Measurements from ENCODE around the gene CSAD.

- TF ChIP-seq EZH2 (IDR thresholded peaks at IDR 0.05; ENCODE audit: insufficient read depth, poor library complexity, severe bottlenecking) (no peak), EZH2phosphoT487 (IDR thresholded peaks at IDR 0.05; ENCODE audit: insufficient read depth, low read depth) (no peak)
These were observed 57.0 kb downstream of the CSAD start for GRCh38 chr12:53123578-53124351.
